HG03457 (cell line): ENCODE data around the gene ZNF385C.

Source experiments
- ATAC-seq: cut with Tn5 transposase; IDR thresholded peaks from one replicate; pipeline ENCODE4 v1.9.1; 2021; ENCODE audit warnings: moderate number of reproducible peaks; ENCODE audit not compliant: unreplicated experiment

The ZNF385C gene

GRCh38 chr17:41996855-41997164, 101.5 kb downstream of the ZNF385C start:
- no peak for ATAC-seq

GRCh38 chr17:41992576-41992975, 105.7 kb downstream of the ZNF385C start:
- ATAC-seq: no peak

- no peak for ATAC-seq
Observed at GRCh38 chr17:41989702-41990419, 108.4 kb downstream of the ZNF385C start.

DNA sequence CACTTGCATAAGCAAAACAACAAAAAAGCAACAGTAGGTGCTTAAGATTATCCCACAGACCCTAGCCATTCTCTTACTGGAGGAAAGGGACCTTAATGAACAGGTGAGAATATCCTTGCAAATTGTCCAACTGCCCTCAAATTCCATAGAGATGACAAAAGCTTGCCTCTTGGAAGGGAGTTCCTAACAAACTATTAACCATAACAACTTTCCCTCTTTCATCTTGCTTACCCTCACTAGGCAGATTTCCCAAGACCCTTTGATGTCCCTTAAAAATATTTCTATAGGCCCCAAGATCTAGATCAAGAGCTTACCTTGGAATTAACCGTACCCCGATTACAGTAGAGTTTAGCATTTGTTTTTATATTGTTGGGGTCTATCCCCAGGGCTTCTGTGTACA, 109.9 kb downstream of the ZNF385C start:
- no peak for ATAC-seq

DNA sequence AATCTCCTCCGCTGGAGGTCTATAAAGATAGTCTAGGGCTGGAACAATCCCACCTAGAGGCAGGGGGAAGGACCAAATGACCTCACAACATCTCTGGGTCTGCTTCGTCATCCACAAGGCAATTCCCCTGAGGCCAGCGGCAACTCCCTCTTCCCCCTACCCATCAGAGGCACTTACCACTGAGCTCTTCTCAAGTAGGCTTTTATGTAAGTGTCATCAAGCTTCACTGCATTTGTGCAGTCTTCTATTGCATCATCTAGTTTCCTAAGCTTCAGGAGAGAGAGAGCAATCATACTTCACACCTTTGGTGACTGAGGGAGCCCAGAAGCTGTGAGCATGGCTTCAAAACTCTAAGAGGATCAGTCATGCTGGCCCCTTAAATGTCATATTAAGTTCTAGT, 110.6 kb downstream of the ZNF385C start:
- ATAC-seq: no peak

DNA sequence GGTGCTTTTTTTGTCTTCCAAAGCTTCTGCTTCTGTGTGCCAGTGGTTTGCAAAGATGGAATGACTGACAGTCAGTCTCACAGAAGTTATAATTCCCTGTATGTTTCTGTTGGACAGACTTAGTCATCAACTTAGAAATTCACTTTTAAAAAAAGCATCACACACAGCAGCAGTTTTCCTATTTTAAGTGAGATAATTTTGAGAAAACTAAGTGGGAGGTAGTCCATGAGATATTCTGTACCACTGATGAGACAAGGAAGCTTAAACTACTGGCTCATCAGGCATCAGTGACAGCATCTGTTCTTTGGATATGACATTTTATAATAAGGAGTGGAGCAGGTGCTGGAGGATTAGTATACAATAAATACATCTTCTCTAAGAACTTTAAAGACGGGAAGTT, 111.6 kb downstream of the ZNF385C start:
- ATAC-seq: no peak

DNA sequence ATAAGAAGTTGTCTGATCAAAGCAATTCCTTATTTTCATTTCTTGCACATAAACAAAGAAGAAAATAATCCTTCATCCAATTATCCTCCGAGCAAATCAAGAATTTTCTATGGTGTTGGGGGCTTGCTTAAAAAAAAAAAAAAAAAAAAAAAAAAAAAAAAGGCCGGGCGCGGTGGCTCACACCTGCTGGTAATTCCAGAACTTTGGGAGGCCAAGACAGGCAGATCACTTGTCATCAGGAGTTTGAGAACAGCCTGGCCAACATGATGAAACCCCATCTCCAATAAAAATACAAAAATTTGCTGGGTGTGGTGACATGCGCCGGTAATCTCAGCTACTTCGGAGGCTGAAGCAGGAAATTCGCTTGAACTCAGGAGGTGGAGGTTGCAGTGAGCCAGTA, 112.4 kb downstream of the ZNF385C start:
- ATAC-seq: no peak

DNA sequence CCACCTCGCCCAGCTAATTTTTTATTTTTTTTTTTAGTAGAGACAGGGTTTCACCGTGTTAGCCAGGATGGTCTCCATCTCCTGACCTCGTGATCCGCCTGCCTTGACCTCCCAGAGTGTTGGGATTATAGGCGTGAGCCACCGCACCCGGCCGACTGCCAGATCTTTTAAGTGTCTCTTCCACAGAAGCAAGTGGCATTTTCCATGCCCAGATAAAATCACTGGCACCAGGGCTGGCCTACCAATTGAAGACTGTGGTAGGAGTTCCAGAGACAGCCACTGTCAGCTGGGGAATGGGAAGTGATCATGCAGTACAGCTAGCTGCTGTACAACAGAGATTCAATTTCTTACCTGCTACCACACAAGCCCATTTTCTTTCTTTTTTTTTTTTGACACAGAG, 113.8 kb downstream of the ZNF385C start:
- no peak for ATAC-seq

- ATAC-seq: no peak
Observed at GRCh38 chr17:41982026-41982760, 116.1 kb downstream of the ZNF385C start.

- no peak for ATAC-seq
Observed at GRCh38 chr17:41977991-41978390, 120.3 kb downstream of the ZNF385C start.

DNA sequence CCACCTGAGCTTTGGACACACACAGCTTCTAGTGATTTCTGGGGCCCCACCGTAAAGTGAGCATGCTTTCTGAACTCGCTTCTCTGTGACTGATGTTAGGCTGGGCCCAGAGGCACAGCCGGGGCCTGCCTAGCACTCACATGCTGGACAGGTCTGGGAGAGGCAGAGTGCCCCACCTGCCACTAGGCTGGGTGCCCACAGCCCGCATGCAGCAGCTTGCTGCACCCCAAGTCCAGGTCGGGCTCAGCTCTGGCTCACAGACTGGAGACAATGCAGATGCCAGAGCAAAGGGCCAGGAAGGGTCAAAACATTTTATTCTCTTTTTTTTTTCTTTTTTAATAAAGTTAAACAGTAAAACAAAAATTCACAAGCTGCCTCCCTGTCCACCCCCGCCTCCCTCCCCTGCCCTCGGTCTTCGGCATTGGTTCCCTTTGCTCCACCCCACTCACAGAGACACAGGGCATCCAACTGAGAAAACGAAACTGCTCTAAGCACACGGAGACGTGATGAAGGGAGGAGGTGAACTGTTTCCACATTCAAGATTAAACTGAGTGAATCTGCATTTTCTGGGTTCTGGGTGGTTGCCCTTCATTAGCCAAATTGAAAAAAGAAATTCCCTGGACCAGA, 122.0 kb downstream of the ZNF385C start:
- no peak for ATAC-seq
